Activated CD8-positive, alpha-beta memory T cell treated with anti-CD3 and anti-CD28 coated beads, Interleukin-2, amount 50 U/mL, for 1 hour (primary cell): Measurements from ENCODE around the gene CSGALNACT2.
"Not testable (repeated sequence)": the region's sequence is repeated elsewhere in the genome, so short reads cannot be mapped to it uniquely, and the experiment has no call there.

Experiments used
- DNase-seq: peaks from one replicate; pipeline ENCODE4 v3.0.0-alpha.2; 2020; ENCODE audit errors: extremely low read depth

Gene CSGALNACT2

DNA sequence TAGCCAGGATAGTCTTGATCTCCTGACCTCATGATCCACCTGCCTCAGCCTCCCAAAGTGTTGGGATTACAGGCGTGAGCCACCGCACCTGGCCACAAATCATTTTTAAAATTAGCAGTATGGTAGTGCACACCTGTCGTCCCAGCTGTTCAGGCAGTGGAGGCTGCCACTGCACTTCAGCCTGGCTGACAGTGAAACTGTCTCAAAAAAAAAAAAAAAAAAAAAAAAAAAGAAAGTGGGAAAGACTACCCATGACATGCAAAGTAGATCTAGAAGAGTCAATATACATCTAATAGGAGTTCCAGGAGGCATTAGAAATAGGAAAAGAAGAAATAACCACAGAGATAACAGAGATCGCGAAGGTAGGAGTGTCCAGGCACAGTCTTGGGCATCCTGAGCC, 3.2 kb downstream of the CSGALNACT2 start:
- DNase-seq = no peak

DNA sequence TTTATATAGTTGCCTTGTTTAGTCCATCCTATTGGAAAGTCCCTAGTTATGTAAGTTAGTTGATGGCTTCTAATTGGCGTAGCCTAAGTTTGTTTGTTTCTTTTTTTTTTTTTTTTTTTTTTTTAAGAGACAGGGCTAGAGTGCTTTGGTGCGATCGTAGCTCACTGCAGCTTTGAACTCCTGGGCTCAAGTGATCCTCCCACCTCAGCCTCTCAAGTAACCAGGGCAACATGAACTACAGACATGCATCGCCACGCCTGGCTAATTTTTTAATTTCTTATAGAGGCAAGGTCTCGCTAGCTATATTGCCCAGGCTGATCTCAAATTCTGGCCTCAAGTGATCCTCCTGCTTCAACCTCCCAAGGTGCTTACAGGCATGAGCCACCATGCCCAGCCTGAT, 7.1 kb downstream of the CSGALNACT2 start:
- no peak for DNase-seq

DNA sequence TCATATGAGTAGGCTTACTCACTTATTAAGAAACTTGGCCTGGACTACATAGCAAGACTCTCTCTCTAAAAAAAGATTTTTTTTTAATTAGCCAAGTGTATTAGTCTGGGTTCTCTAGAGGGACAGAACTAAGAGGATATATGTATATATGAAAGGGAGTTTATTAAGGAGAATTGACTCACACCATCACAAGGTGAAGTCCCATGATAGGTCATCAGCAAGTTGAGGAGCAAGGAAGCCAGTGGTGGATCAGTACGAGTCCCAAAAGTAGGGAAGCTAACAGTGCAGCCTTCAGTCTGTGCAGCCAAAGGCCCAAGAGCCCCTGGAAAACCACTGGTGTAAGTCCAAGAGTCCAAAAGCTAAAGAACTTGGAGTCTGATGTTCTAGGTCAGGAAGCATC, 7.7 kb downstream of the CSGALNACT2 start:
- DNase-seq = not testable (repeated sequence)

DNA sequence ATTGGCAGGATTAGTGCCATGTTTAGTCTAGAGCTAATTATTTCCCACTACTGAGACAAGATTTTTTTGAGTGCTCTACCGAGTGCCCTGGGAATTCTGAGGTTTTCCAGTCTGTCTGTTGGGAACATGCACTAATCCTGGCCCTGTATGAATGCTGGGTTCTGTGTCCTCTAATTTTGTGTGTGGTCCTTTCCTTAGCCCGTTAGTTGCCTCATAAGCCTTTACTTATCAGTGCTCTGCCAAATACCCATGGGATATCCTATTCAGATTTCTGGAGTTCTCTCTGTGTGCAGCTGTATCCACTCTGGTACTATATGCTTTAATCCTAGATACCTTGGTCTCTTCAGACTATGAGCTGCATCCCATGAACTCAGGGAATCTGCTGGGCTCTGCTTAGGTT, 13.1 kb downstream of the CSGALNACT2 start:
- DNase-seq = no peak

DNA sequence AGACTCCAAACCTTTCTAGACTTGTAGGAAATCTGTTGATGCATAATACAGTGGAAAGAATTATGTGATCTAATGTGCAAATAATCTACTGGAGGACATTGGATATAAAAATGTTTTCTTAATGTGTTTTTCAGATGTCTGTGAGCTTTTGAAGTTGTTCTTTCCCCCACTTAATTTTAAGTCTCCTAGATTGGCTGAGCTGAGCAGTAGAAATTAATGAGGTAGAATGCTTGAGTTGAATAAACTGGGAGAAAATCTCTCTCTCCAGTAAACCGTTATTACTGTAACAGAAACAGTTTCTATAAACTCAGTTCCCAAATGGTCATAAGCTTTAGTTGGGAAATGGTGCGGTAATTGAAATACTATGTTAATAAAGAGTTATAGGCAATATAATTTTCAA, 15.7 kb downstream of the CSGALNACT2 start:
- DNase-seq = no peak

DNA sequence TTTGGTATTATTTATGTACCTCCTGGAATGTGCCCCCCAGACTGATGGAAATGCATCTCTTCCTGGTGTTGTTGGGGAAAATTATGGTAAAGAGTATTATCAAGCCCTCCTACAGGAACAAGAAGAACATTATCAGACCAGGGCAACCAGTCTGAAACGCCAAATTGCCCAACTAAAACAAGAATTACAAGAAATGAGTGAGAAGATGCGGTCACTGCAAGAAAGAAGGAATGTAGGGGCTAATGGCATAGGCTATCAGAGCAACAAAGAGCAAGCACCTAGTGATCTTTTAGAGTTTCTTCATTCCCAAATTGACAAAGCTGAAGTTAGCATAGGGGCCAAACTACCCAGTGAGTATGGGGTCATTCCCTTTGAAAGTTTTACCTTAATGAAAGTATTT, 17.0 kb downstream of the CSGALNACT2 start:
- DNase-seq = no peak

DNA sequence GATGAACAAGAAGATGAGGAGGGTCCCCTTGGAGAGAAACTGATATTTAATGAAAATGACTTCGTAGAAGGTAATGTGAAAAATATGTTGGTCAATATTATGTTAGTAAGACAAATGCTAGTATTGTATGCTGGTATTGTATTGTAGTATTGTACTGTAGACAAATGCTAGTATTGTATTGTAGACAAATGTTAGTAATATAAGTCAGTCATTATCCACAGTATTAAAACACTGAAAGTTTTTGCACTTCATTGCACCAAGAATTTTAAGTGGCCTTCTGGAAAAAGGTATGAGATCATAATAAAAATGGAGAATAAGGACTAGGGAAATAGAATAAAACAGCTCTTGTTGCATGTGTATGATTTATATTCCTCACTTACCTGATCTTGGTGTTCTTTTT, 17.5 kb downstream of the CSGALNACT2 start:
- no peak for DNase-seq

DNA sequence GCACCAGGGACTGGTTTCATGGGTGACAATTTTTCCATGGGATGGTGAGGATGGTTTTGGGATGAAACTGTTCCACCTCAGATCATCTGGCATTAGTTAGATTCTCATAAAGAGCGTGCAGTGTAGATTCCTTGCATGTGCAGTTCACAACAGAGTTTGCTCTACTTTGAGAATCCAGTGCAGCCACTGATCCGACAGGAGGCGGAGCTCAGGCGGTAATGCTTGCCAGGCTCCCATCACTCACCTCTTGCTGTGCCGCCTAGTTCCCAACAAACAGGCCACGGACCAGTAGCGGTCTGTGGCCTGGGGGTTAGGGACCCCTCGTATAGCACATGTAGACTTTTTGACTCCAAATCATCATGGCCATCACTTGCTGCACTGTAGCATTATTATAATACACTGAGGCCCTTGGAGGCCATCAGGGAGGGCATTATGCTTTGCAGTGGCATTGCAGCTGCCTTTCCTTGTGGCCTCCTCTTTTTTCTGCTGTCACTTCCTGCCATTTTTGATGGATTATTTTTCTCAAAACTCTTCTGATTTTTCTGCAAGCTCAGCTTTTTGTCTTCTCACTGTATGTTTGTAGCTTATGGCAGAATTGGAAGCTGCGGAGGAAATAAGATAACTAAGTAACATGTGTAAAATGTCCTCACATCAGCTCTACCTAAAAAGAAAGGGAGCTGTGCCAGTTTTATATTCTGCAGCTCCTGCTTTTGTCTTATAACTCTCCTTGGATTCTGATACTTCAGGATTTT, 18.5 kb downstream of the CSGALNACT2 start:
- no peak for DNase-seq

DNA sequence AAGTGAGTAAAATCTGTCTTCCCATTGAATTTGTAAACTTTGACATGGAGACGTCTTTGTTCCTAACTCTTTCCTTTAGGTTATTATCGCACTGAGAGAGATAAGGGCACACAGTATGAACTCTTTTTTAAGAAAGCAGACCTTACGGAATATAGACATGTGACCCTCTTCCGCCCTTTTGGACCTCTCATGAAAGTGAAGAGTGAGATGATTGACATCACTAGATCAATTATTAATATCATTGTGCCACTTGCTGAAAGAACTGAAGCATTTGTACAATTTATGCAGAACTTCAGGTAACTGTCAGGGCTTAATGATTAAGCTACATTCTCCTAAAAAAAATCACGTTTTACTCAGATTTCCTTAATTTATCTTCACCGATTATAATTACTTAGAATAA, 20.4 kb downstream of the CSGALNACT2 start:
- DNase-seq = no peak

DNA sequence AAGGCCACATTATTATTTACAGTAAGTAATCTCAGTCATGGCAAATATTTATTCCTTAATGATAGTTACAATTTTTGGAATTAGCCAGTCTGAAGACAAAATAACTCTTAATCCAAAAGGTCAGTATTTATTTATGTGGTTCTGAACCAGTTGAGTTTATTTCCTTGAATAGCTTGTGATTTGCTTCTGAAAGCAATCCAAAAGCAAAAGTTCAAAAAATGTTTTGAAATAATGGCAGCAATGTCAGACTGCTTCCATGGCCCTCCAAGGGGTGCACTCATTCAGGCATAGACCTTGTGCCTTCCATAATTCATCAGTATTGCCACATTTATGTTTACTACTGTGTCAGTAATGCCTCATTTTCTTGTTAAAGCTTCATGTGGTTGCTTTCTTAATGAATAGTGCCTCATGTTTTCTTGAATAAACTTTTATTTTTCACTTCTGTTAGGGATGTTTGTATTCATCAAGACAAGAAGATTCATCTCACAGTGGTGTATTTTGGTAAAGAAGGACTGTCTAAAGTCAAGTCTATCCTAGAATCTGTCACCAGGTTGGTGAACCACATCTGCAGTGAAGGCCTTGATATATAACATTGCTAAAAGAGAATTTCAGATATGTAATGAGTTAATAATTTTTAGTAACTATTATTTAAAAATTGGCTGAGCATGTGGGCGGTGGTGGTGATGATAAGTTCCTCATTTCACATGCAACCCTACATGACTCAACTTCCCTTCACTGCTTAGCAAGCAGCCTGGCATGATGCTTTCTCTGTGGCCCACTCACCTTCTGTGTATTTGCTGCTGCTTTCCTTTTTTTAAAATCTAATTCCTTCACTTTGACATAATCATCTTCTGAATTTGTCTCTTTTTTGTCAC, 22.0 kb downstream of the CSGALNACT2 start:
- no peak for DNase-seq

DNA sequence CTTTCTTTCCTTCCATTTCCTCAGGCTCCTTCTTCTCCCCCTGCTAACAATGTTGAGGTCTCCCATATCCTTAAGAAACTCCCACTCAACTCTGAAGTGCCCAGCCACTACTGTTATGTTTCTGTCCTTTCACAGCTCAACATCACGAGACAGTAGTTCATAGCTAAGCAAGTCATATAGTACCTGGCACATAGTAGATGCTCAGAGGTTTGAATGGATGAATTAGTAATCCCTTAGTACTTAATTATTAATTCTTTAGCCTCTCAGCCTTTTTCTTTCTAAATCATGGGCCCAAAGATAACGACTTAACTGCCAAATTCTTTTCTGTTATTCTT, 22.6 kb downstream of the CSGALNACT2 start:
- no peak for DNase-seq

DNA sequence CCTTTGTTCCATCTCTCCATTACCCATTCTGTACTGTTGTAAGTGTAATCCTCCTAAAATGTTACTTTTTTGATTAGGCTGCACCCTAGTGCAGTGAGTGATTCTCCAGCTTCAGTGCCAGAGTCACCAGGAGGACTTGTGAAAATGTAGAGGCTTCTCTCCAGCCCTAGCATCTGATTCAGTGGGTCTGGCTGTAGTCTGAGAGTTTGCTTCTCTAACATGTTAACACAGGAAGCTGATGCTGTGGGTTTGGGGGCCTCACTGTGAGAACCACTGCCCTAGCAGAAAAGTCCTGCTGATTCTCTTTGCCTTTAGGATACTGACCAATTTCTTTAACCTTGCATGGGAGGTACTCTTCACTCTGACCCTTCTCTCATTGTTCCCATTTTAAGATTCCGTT, 24.4 kb downstream of the CSGALNACT2 start:
- DNase-seq = no peak

DNA sequence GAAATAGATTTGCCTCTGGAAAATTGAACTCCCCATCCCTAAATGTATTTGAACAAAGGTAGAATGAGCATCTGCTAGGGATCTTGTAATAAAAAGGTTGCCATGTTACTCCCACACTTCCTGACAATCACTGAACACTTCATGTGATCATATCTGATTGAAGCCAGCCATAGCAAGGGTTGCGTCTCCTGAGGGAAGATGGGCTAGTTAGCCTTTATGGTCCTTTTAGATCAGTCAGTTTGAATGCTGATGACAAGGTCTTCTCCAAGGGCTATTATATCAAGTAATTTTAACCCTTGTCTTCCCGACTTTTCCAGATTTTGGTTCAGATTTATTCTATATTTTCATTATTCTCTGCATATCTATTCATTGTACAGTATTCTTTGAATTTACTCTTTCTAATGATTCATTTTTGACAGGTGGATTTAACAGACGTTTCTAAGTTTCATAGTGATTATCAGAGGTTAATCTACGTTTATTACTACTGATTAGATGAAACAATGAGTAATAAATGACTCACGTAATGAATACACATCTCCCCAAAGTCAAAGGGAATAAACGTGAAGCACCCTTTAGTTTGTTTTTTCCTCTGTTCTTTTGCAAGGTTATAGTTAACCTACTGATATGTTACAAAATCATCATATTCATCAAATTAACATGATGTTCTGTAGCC, 28.1 kb downstream of the CSGALNACT2 start:
- no peak for DNase-seq

DNA sequence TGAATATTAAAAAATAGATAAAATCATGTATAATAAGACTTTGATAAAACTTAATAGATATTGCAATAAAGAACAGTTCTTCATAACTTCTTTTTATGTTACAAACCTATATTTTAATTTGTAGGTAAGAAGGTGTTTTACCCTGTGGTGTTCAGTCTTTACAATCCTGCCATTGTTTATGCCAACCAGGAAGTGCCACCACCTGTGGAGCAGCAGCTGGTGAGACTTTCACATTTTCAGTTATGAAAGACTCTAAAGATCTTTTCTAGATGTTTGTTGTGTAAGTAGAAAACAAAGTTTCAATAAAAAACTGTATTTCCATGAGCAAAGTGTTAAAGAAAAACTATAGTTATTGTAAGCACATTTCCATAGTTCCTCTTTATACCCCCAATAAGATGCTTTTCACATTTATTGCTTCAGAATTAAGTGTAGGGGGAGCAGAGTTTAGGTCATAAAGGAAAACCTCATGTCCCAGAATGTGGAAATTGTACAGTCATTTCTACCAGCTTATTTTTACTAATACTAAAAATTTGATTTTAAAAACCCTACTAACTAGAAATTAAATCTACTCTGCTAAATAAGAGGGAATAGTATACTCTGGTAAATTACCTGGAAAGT, 28.7 kb downstream of the CSGALNACT2 start:
- no peak for DNase-seq

DNA sequence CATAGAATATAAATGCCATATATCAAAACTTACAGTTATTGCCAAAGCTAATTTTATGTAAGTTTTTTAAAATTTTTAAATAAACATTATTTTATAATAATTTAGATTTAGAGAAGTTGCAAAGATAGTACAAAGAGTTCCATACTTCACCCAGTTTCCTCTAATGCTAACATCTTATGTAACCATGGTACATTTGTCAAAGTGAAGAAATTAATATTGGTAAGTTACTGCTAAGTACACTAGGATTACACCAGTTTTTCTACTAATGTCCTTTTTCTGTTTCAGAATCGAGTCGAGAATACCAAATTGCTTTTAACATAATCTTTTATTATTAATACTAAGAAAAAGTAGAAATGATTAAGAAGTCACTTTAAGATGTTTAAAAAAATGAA, 29.2 kb downstream of the CSGALNACT2 start:
- no peak for DNase-seq

DNA sequence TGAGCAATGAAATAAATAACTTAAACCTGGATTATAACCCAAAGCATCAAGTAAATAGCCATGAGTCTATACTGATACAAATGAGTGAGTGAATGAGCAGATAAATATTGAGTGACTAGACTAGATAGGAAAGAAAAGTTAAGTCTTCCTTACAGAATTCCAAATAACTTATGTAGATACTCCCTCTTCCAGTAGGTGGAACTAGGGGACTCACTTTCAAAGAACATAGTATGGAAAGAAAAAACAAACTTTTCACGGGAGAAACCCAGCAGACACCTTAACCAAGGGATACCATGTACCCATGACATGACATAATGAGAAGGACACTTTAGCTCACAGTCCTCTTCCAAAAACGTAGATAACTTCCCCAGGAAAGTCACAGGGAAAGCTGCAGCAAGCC, 32.2 kb downstream of the CSGALNACT2 start:
- DNase-seq = no peak

DNA sequence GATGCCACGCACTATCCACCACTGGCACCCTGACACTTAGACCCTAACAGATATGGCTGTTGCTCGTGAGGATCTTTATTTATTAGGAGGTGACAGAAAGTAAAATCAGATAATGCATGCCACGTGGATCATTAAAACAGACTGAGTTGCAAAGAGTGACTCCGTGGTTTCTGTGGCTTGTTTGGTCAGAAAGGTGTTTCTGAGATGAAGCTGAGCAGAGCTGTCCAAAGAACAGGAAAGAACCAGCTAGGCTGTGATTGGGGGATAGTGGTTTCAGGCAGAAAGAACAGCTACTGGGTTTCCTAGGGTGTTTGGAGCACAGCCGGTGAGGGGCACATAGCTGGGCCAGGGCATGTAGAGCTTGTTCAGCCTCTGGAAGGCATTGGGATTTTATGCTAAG, 34.4 kb downstream of the CSGALNACT2 start:
- no peak for DNase-seq

DNA sequence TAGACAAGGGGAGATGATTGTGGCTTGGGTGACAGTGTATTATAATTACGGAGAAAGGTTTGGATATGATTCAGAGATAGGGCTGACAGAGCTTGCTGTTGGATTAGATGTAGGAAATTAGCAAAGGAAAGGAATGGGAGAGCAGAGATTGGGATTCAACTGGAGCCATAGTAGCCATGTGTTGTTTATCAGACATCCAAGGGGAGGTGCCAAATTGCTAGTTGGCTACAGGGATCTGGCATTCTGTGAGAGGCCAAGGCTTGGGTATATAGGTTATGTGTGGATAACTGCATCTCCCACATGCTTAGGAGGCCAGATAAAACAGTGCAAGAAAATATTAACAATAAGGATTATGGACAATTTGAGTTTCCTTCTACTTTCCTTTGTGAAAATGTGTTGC, 34.9 kb downstream of the CSGALNACT2 start:
- no peak for DNase-seq

DNA sequence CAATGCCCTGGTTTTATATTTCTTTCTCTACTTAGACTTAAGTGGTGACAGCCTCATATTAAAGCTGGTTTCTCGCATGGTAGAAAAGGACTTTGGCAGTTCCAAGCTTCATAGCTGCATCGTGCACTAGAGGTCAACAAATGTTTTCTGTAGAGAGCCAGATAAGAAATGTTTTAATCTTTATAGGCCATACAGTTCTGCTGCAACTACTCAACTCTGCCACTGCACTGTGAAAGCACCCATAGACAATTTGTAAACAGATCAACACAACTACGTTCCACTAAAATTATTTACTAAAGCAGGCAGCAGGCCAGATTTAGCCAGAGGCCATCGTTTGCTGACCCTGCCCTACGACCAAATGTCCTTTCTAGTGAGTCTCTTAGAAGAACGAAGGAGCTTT, 36.7 kb downstream of the CSGALNACT2 start:
- DNase-seq = no peak

DNA sequence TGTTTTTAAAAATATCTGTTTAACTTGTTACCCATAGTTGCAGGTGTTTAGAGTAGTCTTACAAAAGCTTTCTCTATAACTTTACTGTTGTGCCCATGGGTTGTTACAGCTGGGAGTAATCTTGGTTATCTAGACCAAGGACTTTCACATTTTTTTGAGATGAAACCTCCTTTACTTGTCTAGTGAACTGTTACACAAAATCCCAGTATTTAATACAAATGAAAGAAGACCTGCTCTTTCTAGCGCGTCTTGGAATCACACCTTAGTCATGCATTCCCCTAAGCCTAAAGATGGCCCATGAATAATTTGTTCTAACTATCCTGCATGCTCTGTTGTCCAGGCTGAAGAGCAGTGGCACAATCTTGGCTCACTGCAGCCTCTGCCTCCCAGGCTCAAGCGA, 38.0 kb downstream of the CSGALNACT2 start:
- DNase-seq = no peak

DNA sequence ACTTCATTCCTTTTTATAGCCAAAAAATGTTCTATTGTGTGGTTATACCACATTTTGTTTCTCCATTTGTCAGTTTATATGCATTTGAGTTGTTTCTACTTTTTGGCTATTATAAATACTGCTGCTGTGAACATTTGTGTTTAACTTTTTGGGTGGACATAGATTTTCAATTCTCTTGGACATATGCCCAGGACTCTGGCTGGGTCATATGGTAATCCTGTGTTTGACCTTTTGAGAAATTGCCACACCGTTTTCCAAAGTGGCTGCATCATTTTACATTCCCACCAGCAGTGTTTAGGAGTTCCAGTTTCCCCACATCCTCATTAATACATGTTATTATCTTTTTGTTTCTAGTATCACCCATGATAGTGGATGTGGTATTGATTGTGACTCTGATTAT, 39.4 kb downstream of the CSGALNACT2 start:
- no peak for DNase-seq

DNA sequence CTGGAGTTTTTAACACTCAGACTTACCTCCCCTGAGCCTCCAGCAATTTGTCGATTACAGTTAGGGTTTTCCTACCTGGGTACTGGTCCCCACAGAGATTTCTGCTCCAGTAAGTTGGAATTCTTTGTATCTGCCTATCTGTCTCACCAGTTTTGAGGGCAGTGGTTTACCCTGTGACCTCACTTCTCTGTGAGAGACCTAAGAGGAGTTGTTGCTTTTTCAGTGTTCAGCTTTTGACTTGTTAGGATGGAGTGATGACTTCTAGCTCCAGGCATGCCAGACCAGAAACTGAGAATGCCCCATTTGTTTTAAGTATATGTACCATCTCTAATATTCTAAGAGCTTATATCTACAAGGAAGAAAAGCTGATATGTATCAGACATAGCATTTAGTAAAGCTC, 42.9 kb downstream of the CSGALNACT2 start:
- no peak for DNase-seq
